Stimulated activated CD4-positive, alpha-beta T cell treated with anti-CD3 and anti-CD28 coated beads, Interleukin-4, amount 100 ng/mL, for 24 hours (primary cell): ENCODE measurements around the gene TNIK.

Experiments
- DNase-seq: peaks from one replicate; pipeline ENCODE4 v3.0.0-alpha.2; 2020

TNIK gene

DNA sequence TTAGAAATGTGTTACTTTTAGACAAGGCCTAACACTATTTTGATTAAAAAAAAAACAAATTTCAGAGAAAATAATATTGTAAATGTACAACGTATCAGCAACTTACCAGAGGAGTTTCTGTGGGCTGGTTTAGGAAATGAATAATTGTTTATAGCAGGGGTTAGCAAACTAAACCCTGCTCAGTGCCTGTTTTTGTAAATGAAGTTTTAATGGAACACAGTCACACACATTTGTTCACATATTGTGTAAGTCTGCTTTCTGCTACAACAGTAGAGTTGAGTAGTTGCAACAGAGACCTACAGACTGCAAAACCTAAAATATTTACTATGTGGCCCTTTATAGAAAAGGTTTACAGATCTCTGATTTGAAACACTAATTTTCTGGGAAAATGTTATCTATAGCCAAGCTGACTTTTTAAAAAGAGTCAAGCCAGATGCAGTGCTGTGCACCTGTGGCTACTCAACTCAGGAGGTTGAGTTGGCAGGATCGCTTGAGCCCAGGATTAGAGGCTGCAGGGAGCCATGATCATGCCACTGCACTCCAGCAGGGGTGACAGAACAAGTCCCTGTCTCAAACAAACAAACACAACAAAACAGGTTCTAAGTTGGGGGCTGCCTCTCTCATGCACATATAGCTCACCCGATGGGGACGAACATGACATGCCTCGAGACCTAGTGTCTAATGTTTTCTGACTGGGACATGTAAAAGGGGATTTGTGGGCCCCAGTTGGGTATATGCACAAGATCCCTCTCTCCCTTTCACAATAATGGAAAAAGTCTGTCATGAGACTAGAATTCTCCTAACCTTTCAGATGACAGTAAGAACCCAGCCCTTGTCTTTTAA lies 182.5 kb downstream of the TNIK start:
- no peak for DNase-seq

- DNase-seq: no peak
Measured at GRCh38 chr3:171276923-171277322, 183.3 kb downstream of the TNIK start.

DNA sequence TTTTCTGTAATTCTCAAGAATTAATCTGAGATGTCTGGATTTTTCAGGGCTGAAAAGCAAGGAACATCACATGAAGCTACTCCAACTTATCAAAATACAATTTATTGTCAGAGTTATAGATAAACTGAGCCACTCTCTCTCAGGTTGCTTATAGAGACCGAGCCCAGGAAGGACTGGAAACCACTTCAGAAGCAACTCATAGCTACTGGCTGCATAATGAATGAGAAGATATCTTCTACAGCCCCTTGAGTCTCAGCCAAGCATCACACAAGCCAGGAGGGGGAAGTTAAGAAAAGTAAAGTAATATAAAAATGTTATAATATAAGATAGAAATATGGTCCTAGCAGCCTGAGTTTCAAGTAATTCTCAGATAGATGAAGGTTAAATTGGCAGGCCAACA lies 186.0 kb downstream of the TNIK start:
- DNase-seq: no peak

GRCh38 chr3:171270541-171270940 lies 189.7 kb downstream of the TNIK start:
- no peak for DNase-seq

GRCh38 chr3:171269542-171269941 lies 190.7 kb downstream of the TNIK start:
- no peak for DNase-seq

DNA sequence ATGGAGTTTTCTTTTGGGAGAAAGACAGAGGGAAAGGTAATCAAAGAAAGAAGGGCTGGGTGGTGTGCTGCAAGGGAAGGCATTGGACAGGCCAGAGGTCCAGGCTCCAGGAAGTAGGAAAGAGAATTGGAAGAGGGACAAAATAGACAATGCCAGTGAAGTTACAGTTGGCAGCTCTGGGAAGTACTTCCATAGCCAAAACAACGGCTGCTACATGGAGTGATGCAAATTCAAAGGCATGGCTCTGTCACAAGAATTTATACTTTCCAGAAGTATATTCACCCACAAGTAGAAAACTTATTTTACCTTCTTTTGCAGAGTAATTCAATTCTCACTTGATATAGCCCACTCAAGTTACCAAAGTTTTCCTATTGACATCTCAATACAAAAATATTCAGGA lies 191.5 kb downstream of the TNIK start:
- DNase-seq: no peak

DNA sequence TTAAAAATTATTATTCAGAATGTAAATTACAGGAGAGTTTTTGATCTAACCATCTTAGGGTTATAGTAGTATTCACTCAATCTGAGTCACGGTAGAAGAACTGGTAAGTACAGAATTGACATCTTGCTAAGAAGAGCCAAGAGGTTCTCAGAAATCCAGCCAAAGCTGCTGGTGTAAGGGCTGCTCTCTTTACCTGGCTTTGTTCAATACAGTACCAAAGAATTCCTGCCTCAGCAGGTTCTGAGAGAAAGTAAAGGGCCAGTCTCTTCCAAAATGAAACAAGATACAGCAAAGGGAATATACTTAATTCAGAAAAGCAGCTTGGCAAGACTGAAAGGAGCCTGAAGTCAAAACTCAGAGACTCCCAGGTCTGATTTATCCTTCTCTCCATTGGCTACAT lies 193.1 kb downstream of the TNIK start:
- DNase-seq: no peak

GRCh38 chr3:171266740-171267073 lies 193.5 kb downstream of the TNIK start:
- DNase-seq: no peak

GRCh38 chr3:171266034-171266739 lies 194.0 kb downstream of the TNIK start:
- DNase-seq: no peak

DNA sequence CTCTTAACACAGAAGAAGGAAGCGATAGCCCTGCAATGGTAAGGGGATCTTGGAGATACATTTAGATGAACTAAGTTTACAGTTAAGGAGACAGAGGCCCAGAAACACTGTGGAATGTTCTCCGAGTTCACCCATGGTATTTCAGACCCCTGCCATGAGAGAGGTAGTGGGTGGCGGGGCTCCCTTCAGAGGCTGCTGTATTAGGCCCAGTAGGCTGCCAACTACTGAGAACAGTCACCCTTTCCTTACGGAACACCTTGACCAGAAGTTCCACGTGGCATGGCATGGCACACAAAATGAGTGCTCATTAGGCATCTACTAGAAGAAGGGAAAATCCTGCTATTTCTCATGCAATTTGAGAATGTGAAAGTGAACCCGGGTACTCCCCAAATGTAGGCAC lies 195.4 kb downstream of the TNIK start:
- DNase-seq: no peak

GRCh38 chr3:171262431-171262830 lies 197.8 kb downstream of the TNIK start:
- no peak for DNase-seq

DNA sequence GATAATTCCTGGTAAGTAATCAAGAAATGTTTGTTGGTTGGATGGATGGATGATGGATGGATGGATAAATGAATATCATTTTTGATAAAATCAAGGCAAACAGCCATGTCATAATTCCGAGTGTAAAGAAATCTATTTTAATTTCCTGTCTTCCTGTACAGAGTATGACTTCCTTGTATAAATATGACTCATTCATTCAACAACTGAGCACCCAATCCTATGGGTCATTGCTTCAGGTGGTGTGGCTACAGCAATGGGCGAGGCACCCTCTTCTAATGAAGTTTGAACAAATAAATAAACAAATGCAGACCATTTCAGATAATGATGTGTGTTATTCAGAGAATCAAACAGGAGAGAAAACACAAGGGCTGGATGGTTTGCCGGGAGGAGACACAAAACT lies 198.7 kb downstream of the TNIK start:
- no peak for DNase-seq

DNA sequence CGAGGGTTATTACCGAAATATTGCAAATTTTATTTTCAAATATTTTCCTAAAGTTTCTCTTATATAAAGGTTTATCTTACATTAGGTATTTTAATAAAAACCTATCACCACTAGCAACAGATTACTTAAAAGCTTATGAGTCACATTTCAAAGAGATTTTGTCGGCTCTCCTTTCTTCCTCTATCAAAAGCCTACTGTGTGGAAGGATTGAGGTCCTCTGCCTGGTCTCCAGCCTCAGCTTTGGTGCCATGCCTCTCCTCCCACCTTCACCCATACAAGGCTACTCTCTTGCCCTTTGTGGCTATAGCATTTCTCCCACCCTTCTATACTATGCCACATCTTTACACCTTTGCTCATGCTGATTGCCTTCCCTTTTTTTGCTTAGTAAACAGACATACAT lies 199.3 kb downstream of the TNIK start:
- DNase-seq: no peak

DNA sequence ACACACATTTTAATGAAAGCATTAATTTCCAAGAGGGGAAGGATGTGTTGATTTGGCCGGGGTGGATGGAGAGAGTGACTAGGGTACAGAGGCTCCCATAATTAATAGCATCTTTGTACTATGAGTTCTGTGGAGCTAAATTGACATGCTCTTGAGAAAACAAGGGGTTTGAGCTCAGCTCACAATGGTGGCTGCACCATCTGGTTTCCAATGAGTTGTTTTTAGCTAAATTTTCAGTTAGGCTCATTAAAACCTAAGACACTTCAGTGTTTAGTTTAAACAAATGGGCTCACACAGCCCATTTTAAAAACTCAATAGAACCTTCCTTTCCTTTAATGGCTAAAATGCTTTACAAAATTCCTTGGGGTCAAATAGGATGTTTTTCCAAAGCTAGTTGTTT lies 199.7 kb downstream of the TNIK start:
- no peak for DNase-seq

DNA sequence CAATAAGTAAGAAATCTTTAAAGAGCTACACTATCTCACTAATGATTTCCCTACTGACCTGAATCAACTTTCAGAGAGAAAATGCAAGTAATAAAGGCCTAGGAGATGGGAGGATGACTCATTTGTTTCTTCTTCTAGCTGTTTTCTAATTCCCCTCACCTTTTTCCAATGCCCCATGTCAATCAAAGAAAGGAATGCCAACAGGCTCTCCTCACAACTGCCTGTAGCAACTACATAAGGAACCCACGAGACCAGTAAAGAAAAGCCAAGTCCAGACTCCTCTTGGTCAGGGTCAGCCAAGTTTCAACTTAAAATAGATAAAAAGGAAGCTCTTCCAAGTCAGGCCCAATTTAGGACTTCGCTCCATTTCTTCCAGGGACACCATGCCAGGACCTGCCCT lies 201.9 kb downstream of the TNIK start:
- DNase-seq: no peak

DNA sequence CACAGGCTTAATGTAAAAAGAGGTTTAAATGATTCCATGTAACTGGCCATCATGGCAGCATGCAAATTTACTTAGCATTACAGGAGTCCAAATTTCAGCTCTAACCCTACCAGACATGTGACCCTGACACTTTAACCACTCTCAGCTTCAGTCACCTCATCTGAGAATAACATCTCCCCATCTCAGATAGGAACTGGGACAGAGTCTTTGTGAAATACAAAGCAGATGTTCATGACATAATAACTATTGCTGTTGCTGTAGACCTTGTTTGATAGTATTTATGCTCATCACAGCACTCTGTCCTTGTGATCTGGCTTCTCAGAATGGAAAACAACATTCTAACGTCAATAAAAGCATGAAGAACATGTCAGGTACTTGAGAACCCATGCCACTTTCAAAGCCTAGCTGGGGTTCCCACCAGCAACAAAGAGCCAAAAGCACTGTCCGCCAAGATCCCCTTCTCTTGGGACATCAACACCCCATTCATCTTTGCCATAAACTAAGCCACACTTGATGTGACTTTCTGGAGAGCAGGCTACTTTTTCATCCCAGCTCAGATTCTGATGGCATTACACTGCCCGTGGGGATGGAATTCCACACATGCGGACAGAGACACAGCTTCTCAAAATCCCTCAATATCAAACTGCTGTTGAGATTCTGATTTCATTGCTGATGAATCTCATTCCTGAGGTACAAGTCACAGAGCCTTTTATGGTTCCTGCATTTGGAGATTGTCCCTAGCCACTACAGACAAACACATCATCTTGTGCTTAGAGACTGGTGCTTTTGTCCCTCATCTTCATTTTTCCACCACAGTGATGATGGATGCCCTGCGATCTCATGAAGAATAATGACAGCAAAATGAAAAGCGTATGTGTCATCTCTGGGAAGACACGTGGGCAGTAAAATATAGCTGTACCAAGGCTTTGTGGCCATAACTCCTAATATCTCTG lies 202.7 kb downstream of the TNIK start:
- no peak for DNase-seq

- DNase-seq: no peak
Measured at GRCh38 chr3:171256445-171257250, 203.6 kb downstream of the TNIK start.

DNA sequence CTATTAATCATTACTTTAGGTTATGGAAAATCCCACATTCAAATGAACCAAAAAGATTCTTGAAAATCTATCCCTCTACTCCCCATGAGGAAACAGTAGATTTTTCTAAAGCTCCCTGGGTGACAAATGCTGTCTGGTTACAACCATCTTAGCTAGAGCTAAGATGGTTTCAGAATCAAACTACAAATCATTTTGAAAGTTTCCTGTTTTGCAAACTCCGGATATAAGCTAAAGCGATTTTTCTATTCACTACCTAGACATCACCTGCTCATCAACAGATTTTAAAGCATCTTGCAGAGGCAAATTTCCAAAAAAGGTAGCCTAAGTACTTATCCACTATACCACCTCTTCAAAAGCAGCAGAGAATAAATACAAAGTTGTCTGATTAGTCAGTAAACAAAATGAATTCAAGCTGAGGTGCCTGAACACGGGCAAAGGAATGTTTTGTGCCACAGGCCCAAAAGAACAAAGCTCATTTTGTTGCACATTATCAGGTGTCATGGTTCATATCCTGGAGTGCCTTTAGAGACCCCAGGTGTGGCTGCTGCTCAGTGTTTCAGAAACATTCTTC lies 204.9 kb downstream of the TNIK start:
- DNase-seq: no peak

GRCh38 chr3:171254315-171254714 lies 205.9 kb downstream of the TNIK start:
- no peak for DNase-seq

DNA sequence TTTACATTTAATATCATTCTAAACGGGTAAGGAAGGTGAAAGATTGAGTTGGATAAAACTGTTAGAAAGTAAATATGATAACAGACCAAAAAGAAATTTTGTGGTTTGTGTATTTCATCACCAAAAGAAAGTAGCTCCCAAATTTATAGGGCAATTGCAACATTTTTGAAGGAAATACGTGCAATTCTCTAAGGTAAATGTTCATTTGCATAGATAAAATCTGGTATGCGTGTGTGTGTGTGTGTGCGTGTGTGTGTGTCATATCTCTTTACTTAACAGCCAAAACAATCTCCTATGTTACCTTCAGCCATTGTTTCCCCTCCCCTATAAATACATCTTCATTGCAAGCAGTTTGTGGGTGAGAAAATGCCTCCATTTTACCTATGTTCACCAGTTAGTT lies 208.4 kb downstream of the TNIK start:
- DNase-seq: no peak

- DNase-seq: no peak
Measured at GRCh38 chr3:171250444-171250843, 209.8 kb downstream of the TNIK start.

GRCh38 chr3:171249245-171249644 lies 211.0 kb downstream of the TNIK start:
- no peak for DNase-seq
